ENCODE measurements around the gene CANX.

The CANX gene

GRCh38 chr5:179776411-179776938 lies 77.7 kb downstream of the CANX start:
- DNase-seq (ENCODE audit: low read depth): no peak

DNA sequence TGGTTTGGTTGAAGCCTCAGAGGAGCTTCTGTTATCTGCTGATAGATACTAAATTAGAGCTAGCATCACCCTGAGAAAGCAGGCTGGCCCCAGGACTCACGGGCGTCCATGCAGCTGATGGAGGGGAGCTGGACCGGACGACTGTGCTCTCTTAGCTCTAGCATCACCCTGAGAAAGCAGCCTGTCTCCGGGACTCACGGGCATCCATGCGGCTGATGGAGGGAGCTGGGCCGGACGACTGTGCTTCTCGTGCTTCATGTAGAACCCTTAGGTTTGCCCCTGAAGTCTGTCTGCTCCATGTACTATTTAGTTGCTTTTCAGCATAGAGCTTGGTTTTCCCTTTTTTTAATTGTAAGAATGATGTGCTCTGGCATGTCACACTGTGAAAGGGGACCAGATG lies 78.7 kb downstream of the CANX start:
- no peak for DNase-seq (ENCODE audit: low read depth)

DNA sequence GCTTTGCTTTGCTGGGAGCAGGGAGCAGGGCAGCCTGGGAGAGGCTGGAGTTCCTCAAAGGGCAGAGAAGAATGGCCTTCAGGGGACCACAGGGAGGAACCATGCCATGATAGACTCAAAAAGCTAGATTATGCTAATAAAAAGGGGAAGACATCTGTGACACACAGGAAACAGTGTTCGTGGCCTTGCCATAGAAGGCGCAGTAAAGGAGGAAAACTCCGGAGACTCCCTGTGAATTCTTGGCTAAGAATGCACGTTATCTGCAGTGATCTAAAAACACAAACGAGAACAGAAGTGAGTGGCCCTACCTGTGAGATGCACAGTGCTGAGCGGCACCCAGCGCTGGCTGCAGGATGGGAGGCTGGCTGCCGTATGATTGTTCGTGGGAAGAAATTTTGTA lies 79.1 kb downstream of the CANX start:
- DNase-seq (ENCODE audit: low read depth): no peak

GRCh38 chr5:179778591-179778990 lies 79.8 kb downstream of the CANX start:
- no peak for DNase-seq (ENCODE audit: low read depth)

GRCh38 chr5:179779826-179780225 lies 81.1 kb downstream of the CANX start:
- DNase-seq (ENCODE audit: low read depth): no peak

DNA sequence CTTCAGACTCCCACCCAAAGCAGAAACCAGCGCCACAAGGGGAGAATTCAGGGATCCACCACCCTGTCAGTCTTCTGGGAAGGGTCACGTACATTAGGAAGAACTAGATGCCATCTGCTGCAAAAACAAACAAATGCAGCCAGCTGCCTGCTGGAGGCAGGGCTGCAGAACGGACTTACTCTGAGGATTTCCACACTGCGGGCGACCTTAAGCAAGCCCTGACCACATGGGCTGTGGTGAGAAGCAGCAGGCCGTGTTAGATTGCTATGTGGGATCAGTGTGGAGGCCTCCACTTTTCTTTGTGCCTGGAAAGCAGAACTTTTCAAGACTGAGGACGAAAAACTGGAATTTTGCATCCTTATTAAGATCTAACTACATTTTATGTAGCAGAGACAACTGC lies 81.6 kb downstream of the CANX start:
- DNase-seq (ENCODE audit: low read depth): no peak
